Fibroblast of lung (primary cell): ENCODE data around the gene PRLR. TPM values are rescaled to one million over a fixed set of nuclear protein-coding genes. Genes with fewer than 3 reads are reported as not detected.

Source experiments
- DNase-seq, 2 donors: peaks; one replicate each; pipeline versions ENCODE4 v3.0.0 to v3.0.0-alpha.2; 2010; ENCODE audit warnings: low read depth in 2 of 2
- H2AFZ ChIP-seq: 2 replicates; pipeline ENCODE4 v1.5.1; 2012; ENCODE audit warnings: low read length, control low read depth, inconsistent platforms
- H3K27ac ChIP-seq: 2 replicates; pipeline ENCODE4 v1.5.1; 2011; ENCODE audit warnings: low read length, control low read depth; ENCODE audit not compliant: insufficient read depth
- H3K27me3 ChIP-seq: 2 replicates; pipeline ENCODE4 v1.5.1; 2011; ENCODE audit warnings: mild to moderate bottlenecking, low read length; ENCODE audit not compliant: control insufficient read depth, insufficient read depth
- H3K36me3 ChIP-seq: 2 replicates; pipeline ENCODE4 v1.5.1; 2011; ENCODE audit warnings: low read length; ENCODE audit not compliant: control insufficient read depth, insufficient read depth
- H3K4me1 ChIP-seq: 2 replicates; pipeline ENCODE4 v1.5.1; 2011; ENCODE audit warnings: low read length; ENCODE audit not compliant: control insufficient read depth, insufficient read depth; ENCODE audit errors: extremely low read depth
- H3K4me2 ChIP-seq: 2 replicates; pipeline ENCODE4 v1.5.1; 2011; ENCODE audit warnings: low read length, control low read depth; ENCODE audit not compliant: insufficient read depth; ENCODE audit errors: extremely low read depth
- H3K4me3 ChIP-seq, 4 experiments: fragments of 200-600 bp in 1 of 4; sonication (generic) in 1 of 4; replicated peaks in 1 of 4; 2 replicates each; pipeline ENCODE4 v1.5.1; 2011 to 2016; ENCODE audit warnings: low read length in 4 of 4, low read depth in 3 of 4, mild to moderate bottlenecking in 3 of 4, control low read depth in 2 of 4, inconsistent platforms in 1 of 4, mixed read lengths in 1 of 4; ENCODE audit not compliant: insufficient read depth in 1 of 4; ENCODE audit errors: control extremely low read depth in 1 of 4
- H3K79me2 ChIP-seq: 2 replicates; pipeline ENCODE4 v1.5.1; 2012; ENCODE audit warnings: mild to moderate bottlenecking, low read length, inconsistent platforms; ENCODE audit not compliant: control insufficient read depth, insufficient read depth
- H3K9ac ChIP-seq: 2 replicates; pipeline ENCODE4 v1.5.1; 2011; ENCODE audit warnings: mild to moderate bottlenecking, low read length, control low read depth; ENCODE audit not compliant: insufficient read depth
- H3K9me3 ChIP-seq: 2 replicates; pipeline ENCODE4 v1.5.1; 2012; ENCODE audit warnings: low read depth, low read length; ENCODE audit not compliant: control insufficient read depth, insufficient read depth
- H4K20me1 ChIP-seq: 2 replicates; pipeline ENCODE4 v1.5.1; 2011; ENCODE audit warnings: low read length; ENCODE audit not compliant: control insufficient read depth, insufficient read depth; ENCODE audit errors: extremely low read depth
- EZH2 ChIP-seq: IDR thresholded peaks from 2 replicates; pipeline ENCODE4 v1.5.1; 2012; ENCODE audit warnings: low read length, control low read depth, mild to moderate bottlenecking; ENCODE audit errors: missing control alignments
- polyA plus RNA-seq, 2 donors: library from polyadenylated mRNA; depleted of rRNA in 1 of 2; stranded (reverse) in 1 of 2; unstranded in 1 of 2; fragments of >200 nt; gene quantifications; 2 replicates each; pipeline ENCODE4 v1.2.1, GENCODE V29; 2011 to 2012; ENCODE audit warnings: missing spikeins in 1 of 2
- total RNA-seq: library from RNA; depleted of rRNA; stranded (reverse); fragments of >200 nt; gene quantifications from 2 replicates; pipeline ENCODE4 v1.2.1, GENCODE V29; 2014
- TF ChIP-seq, protein P1 (sequence below), 2 donors: IDR thresholded peaks in 1 of 2; conservative IDR thresholded peaks in 1 of 2; 1 replicate in 1 of 2; 2 replicates in 1 of 2; pipeline ENCODE4 v1.5.1; 2011 to 2012; ENCODE audit warnings: low read length in 2 of 2, control low read depth in 1 of 2, inconsistent platforms in 1 of 2, low read depth in 1 of 2, mild to moderate bottlenecking in 1 of 2

Gene PRLR
- total and polyA plus RNA-seq, 2 donors (not counting 1 experiment from before 2014, with no cell fraction given) = 0.33 to 0.41 TPM

DNA sequence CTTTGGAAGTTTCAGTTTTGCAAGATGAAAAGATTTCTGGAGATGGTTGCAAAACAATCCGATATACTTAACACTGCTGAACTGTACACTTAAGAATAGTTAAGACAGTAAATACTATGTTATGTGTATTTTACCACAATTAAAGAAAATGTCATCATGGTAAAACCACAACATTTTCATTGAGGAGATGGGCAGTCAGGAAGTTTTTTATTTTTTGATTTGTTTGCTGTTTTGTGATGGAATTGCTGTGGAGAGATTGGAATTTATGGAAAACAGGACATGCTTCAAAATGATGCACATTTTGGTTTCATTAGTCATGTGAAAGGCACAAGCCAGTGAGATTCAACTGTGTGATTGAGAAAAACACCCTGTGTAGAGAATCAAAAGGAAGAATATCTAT is 92.1 kb downstream of the PRLR start:
- H3K9me3 ChIP-seq = no peaks in the 10 kb centered on the region
- peak; percentile 32 to 75 for DNase-seq
- no peak overlapping the region for H3K27ac ChIP-seq
- H3K36me3 ChIP-seq = no peaks in the 10 kb centered on the region
- H4K20me1 ChIP-seq = no peaks in the 10 kb centered on the region
- no peaks in the 10 kb centered on the region for H3K27me3 ChIP-seq
- TF ChIP-seq EZH2 = no peak
- H3K9ac ChIP-seq = no peak overlapping the region
- H3K4me2 ChIP-seq = no peak overlapping the region
- H3K4me3 ChIP-seq = no peak overlapping the region
- H3K4me1 ChIP-seq = peaks cover 9% of the 10 kb centered on the region
- no peak overlapping the region for H2AFZ ChIP-seq
- H3K79me2 ChIP-seq = no peaks in the 10 kb centered on the region

- peak; percentile 78 to 84 for DNase-seq
- Histone ChIP-seq H2AFZ (no peak overlapping the region), H3K4me3 (no peak overlapping the region), H3K79me2 (no peaks in the 10 kb centered on the region), H3K4me1 (peaks cover 9% of the 10 kb centered on the region), H3K9ac (no peak overlapping the region), H3K27ac (peak overlapping the region; percentile 49), H4K20me1 (no peaks in the 10 kb centered on the region), H3K4me2 (no peak overlapping the region), H3K36me3 (no peaks in the 10 kb centered on the region), H3K27me3 (no peaks in the 10 kb centered on the region), H3K9me3 (no peaks in the 10 kb centered on the region)
- no peak for TF ChIP-seq EZH2
- TF ChIP-seq, protein P1, sequence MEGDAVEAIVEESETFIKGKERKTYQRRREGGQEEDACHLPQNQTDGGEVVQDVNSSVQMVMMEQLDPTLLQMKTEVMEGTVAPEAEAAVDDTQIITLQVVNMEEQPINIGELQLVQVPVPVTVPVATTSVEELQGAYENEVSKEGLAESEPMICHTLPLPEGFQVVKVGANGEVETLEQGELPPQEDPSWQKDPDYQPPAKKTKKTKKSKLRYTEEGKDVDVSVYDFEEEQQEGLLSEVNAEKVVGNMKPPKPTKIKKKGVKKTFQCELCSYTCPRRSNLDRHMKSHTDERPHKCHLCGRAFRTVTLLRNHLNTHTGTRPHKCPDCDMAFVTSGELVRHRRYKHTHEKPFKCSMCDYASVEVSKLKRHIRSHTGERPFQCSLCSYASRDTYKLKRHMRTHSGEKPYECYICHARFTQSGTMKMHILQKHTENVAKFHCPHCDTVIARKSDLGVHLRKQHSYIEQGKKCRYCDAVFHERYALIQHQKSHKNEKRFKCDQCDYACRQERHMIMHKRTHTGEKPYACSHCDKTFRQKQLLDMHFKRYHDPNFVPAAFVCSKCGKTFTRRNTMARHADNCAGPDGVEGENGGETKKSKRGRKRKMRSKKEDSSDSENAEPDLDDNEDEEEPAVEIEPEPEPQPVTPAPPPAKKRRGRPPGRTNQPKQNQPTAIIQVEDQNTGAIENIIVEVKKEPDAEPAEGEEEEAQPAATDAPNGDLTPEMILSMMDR (conservative IDR thresholded peaks at IDR 0.05 in 1 of 2, IDR thresholded peaks at IDR 0.05 in 1 of 2; ENCODE audit: low read depth in 1 of 2, low read length in 2 of 2) = no peak
These were observed 93.9 kb downstream of the PRLR start for GRCh38 chr5:35136386-35136785.

- no peak overlapping the region for H3K4me3 ChIP-seq
- no peak for DNase-seq
- H3K4me1 ChIP-seq = peaks cover 12% of the 10 kb centered on the region
- no peaks in the 10 kb centered on the region for H3K79me2 ChIP-seq
- H3K9me3 ChIP-seq = no peaks in the 10 kb centered on the region
- no peaks in the 10 kb centered on the region for H3K27me3 ChIP-seq
- H3K27ac ChIP-seq = no peak overlapping the region
- H3K9ac ChIP-seq = no peak overlapping the region
- H4K20me1 ChIP-seq = no peaks in the 10 kb centered on the region
- H3K4me2 ChIP-seq = no peak overlapping the region
- H2AFZ ChIP-seq = no peak overlapping the region
- H3K36me3 ChIP-seq = no peaks in the 10 kb centered on the region
- no peak for TF ChIP-seq EZH2
- TF ChIP-seq, protein P1 (conservative IDR thresholded peaks at IDR 0.05 in 1 of 2, IDR thresholded peaks at IDR 0.05 in 1 of 2; ENCODE audit: low read depth in 1 of 2, low read length in 2 of 2) = no peak
These were observed 95.0 kb downstream of the PRLR start for GRCh38 chr5:35135239-35135700.
